HG03064 (cell line): ENCODE results near the gene KIFC1.

Experiments
- ATAC-seq: cut with Tn5 transposase; IDR thresholded peaks from one replicate; pipeline ENCODE4 v1.9.1; 2021; ENCODE audit warnings: low read depth; ENCODE audit not compliant: unreplicated experiment

Gene KIFC1

DNA sequence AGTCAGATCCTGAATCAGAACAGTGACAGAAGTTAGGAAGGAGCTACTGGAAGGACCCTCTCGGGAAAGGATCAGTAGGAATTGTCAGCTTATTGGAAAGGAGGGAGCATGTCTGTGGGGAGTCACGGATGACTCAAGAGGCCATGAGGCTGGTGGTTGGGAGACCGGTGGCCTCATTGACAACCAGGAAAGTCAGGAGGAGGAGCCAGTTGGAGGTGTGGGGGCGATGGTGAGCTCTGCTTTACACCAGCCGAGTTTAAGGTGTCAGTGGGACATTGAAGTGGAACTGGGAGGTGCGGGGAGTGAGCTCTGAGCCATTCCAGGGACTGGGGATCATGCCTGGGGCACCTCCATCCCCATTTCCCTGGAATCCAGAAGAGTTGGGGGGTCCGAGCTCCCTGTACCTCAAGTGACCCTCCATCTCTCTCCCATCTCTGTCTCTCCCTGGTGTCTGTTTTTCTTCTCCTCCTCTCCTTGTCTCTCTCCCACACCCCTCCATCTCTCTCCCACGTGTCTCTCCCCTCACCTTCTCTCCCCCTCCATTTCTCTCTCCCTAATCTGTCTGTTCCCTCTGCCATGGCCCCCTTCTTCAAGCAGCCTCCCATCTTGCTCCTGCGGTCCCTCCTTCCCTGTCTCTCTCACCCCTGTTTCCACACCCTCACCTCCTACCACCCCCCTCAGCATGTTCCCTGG is 48.5 kb downstream of the KIFC1 start:
- no peak for ATAC-seq

- no peak for ATAC-seq
Observed at GRCh38 chr6:33440649-33441309, 49.2 kb downstream of the KIFC1 start.

DNA sequence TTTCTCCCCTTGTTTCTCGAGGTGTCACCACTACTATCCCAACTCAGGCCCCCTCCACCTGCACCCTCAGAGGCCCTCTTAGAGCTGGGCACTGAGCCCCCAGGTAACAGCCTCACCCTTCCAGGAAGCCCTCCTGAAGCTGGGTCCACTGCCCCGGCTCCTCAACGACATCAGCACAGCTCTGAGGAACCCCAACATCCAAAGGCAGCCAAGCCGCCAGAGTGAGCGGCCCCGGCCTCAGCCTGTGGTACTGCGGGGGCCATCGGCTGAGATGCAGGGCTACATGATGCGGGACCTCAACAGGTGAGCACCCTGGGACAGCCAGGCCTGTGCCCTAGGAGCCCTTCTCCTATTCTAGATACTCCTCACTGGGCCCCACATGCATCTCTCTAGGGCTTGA is 49.8 kb downstream of the KIFC1 start:
- no peak for ATAC-seq

DNA sequence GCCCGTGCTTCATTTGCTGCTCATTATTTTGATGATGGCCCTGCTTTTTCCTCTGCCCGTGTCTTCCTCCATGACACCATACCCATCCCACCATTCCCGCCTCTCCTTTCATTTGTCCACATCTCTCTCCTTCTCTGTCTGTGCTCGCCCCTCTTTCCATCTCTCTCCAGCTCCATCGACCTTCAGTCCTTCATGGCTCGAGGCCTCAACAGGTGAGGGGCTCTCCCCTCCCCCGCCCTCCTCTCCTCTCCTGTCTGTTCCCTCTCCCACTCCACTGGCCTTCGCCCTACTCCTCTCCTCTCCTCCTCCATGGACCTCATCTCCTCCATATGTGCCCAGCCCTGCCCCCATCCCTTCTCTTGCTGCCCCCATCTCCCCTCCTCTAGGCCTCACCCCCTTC is 50.7 kb downstream of the KIFC1 start:
- ATAC-seq: no peak

DNA sequence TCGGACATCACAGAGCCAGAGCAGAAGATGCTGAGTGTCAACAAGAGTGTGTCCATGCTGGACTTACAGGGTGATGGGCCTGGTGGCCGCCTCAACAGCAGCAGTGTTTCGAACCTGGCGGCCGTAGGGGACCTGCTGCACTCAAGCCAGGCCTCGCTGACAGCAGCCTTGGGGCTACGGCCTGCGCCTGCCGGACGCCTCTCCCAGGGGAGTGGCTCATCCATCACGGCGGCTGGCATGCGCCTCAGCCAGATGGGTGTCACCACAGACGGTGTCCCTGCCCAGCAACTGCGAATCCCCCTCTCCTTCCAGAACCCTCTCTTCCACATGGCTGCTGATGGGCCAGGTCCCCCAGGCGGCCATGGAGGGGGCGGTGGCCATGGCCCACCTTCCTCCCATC is 51.4 kb downstream of the KIFC1 start:
- ATAC-seq: no peak

- no peak for ATAC-seq
Observed at GRCh38 chr6:33443619-33444504, 52.2 kb downstream of the KIFC1 start.

DNA sequence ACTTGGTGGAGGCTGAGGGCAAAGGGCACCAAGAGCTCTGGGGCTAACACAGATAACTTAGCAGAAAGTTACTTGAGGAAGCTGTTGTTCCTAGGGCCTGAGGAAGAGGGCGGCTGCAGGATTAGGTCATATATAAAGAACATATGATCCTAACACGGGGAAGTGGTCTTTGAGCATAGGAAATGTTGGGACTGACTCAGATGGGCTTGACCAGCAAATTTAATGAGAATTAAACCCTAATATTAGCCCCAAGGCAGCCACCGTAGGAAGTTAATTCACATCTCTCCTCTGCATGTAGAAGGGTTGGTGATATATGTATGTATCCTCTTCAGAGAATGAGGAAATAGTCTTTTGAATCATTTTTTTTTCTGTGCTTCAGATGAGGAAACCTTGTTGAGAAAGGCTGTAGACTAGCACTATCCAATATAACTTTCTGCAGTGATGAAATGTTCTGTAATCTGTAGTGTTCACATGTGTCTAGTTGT is 53.5 kb downstream of the KIFC1 start:
- ATAC-seq: no peak

GRCh38 chr6:33446356-33446755 is 54.7 kb downstream of the KIFC1 start:
- no peak for ATAC-seq

GRCh38 chr6:33450434-33450833 is 58.8 kb downstream of the KIFC1 start:
- no peak for ATAC-seq

DNA sequence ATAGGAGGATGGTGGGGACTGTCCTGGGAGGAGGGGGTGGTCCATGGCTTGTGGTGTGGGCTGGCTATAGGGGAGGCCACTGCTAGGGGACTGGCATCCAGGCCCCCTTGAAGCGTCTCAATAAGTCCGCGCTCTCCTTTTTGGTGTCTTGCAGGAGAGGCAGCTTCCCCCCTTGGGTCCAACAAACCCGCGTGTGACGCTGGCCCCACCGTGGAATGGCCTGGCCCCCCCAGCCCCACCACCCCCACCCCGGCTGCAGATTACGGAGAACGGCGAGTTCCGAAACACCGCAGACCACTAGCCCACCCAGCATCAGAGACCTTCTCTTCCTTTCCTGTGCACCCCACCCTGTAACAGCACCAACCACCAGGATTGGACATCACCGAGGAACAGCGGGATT is 60.0 kb downstream of the KIFC1 start:
- no peak for ATAC-seq

DNA sequence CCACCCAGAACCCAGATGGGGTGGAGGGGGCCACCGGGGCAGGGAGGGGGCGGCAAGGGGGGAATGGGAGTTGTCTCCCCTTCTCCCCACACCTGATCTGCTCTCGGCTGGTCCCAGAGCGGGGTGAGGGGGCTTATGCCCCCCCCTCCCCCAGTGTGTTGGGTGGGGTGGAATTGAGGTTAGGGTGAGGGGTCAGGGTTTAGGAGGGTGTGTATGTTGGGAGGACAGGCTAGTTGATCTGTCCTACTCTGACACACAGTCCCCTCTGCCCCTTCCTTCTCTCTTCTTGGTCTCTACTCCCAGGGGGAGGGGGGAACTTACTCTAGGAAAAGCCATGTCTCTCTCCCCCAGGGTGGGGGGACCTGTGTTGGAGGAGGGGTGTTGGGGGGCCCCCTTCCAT is 60.9 kb downstream of the KIFC1 start:
- no peak for ATAC-seq

- no peak for ATAC-seq
Observed at GRCh38 chr6:33453393-33454008, 61.9 kb downstream of the KIFC1 start.

DNA sequence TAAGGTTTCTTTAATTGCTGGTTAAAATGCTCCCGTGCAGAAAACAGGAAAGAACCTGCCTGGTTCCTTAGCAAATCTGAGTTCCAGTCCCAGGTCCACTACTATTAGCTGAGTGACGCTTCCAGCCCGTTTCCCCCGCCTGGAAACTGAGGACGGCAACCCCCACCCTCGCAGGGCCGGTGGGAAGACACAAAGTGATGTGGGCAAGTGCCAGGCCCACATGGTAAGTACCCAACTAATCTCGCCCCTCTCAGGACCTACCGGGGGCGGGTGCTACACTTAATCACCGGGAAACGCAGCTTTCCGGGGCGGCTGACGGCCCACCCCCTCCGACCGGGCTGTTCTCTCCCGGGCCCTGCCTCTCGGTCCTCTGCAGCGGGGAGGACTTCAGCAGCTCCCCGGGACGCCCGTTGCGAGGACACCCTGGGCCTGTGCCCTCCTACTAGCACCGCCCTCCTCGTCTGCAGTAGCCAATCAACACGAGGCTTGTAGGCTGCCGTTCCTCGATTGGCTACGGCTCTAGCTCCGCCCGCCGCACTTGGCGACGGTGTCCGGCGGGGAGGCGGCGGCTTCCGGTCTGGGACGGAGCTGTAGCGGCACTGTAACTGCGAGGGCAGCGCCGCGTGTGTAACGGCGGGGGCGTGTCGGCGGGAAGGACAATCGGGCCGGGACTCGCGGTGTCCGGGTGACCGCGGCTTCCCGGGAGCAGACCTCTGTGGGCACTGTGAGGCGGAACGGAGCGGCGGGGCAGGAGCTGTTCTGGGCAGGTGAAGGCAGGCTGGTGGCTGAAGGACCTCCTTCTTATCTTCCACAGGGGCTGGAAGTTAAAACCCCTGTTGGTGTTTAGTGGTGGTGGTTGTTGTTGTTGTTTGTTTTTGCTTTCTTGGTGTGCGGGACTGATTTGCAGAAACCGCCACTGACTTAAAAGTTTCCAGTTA is 62.7 kb downstream of the KIFC1 start, which contains the start of gene ZBTB9:
TSS of gene ZBTB9 (plus strand) at position 568 of the 938 bp plus-strand sequence. CDS start 525 bp downstream, outside the sequence.
- peak; percentile 95 for ATAC-seq

DNA sequence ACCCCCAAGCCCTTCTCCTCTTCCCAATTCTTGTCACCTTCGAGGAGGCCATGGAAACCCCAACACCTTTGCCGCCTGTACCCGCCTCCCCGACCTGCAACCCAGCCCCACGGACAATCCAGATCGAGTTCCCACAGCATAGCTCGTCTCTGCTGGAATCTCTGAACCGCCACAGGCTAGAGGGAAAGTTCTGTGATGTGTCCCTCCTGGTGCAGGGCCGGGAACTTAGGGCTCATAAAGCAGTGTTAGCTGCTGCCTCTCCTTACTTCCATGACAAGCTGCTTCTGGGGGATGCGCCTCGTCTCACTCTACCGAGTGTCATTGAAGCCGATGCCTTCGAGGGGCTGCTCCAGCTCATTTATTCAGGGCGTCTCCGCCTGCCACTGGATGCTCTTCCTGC is 63.4 kb downstream of the KIFC1 start:
- ATAC-seq: no peak

DNA sequence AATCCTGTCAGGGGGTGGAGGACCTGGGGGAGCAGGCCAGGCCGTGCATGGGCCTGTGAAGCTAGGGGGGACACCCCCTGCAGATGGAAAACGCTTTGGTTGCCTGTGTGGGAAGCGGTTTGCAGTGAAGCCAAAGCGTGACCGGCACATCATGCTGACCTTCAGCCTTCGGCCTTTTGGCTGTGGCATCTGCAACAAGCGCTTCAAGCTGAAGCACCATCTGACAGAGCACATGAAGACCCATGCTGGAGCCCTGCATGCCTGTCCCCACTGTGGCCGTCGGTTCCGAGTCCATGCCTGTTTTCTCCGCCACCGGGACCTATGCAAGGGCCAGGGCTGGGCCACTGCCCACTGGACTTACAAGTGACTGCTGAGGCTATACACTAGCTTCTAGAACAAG is 64.5 kb downstream of the KIFC1 start:
- ATAC-seq: no peak

GRCh38 chr6:33458676-33459075 is 67.1 kb downstream of the KIFC1 start:
- ATAC-seq: no peak

DNA sequence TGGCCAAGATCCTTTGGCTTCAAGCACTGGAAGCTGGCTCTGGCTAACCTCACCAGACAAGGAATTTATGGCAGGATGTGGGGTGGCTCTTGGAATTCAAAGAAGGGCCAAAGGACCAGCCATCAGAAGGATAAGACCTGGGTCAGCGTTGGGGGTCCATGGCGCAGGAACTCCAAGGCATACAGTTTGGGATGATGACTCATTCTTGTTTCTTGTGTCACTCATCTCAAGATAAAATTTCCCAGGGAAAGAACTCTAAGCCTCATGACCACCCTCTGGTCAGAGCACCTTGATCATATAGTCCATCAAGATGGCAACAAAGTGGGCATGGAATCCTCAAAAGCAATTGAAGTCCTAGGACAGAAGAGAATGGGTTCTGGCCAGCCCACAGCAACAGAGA is 67.6 kb downstream of the KIFC1 start:
- ATAC-seq: no peak
